SU-DHL-6 (cell line): ENCODE measurements around the gene KCNK6.

Experiments
- CTCF ChIP-seq: fragments of 200-600 bp; sonication (generic); IDR thresholded peaks from one replicate; pipeline ENCODE4 v1.5.1; 2017; ENCODE audit warnings: antibody characterized with exemption, mild to moderate bottlenecking, low read length, moderate library complexity; ENCODE audit not compliant: insufficient read depth, poor library complexity, severe bottlenecking
- EZH2phosphoT487 ChIP-seq: fragments of 200-600 bp; sonication (generic), shearing (Covaris generic); conservative IDR thresholded peaks from 2 replicates; pipeline ENCODE4 v1.6.1; 2018; ENCODE audit warnings: mild to moderate bottlenecking, antibody characterized with exemption, low read length, moderate library complexity, mixed read lengths

- TF ChIP-seq CTCF (no peak), EZH2phosphoT487 (no peak)
Observed at GRCh38 chr19:38304352-38304865, 15.2 kb upstream of the KCNK6 start.
